Measurements from ENCODE around the gene GPC1. TPM values are rescaled to one million over a fixed set of nuclear protein-coding genes. Genes with fewer than 3 reads are reported as not detected.

GPC1 gene
- total RNA-seq, 4 donors from 2014 or later: 117 to 153 (median 144) TPM

- H3K27ac ChIP-seq: no peak overlapping the region
- peaks cover 0 to 42% (median 4%) of the 10 kb centered on the region in 4 donors for H3K9me3 ChIP-seq
- no peak for TF ChIP-seq EP300 (IDR thresholded peaks at IDR 0.05)
- TF ChIP-seq POLR2A (IDR thresholded peaks at IDR 0.05): no peak
- TF ChIP-seq CTCF (IDR thresholded peaks at IDR 0.05): no peak
- no peaks in the 10 kb centered on the region for H3K4me1 ChIP-seq
- H3K36me3 ChIP-seq: peaks cover 0 to 27% (median 0%) of the 10 kb centered on the region in 3 donors
- no peaks in the 10 kb centered on the region for H3K27me3 ChIP-seq
- WGBS, 2 donors: 93 to 95% methylated on average over 8 to 11 of the region's 11 CpGs
- H3K4me3 ChIP-seq: no peak overlapping the region
- DNase-seq (ENCODE audit: low spot score in 2 of 2): peak in 1 of 2 donors; percentile 5
Measured at GRCh38 chr2:240472078-240472790, 36.8 kb downstream of the GPC1 start.

- WGBS, 2 donors: 94 to 96% methylated on average over 4 of the region's 4 CpGs
- DNase-seq (ENCODE audit: low spot score in 2 of 2): no peak
- Histone ChIP-seq H3K27ac (no peak overlapping the region), H3K27me3 (no peaks in the 10 kb centered on the region), H3K36me3 (peaks cover 0 to 26% (median 0%) of the 10 kb centered on the region in 3 donors), H3K9me3 (peaks cover 0 to 44% (median 4%) of the 10 kb centered on the region in 4 donors), H3K4me3 (no peak overlapping the region), H3K4me1 (no peaks in the 10 kb centered on the region)
- no peak for TF ChIP-seq CTCF (IDR thresholded peaks at IDR 0.05)
- no peak for TF ChIP-seq POLR2A (IDR thresholded peaks at IDR 0.05)
- no peak for TF ChIP-seq EP300 (IDR thresholded peaks at IDR 0.05)
Measured at GRCh38 chr2:240473211-240473610, 37.7 kb downstream of the GPC1 start.

GRCh38 chr2:240477916-240478315 lies 42.5 kb downstream of the GPC1 start:
- Histone ChIP-seq H3K36me3 (peaks cover 0 to 56% (median 0%) of the 10 kb centered on the region in 3 donors), H3K4me1 (no peaks in the 10 kb centered on the region), H3K4me3 (no peak overlapping the region), H3K9me3 (peaks cover 0 to 38% (median 4%) of the 10 kb centered on the region in 4 donors), H3K27ac (no peak overlapping the region), H3K27me3 (no peaks in the 10 kb centered on the region)
- 86 to 93% methylated on average over 13 of the region's 13 CpGs for WGBS, 2 donors
- TF ChIP-seq EP300 (IDR thresholded peaks at IDR 0.05): no peak
- no peak for TF ChIP-seq POLR2A (IDR thresholded peaks at IDR 0.05)
- TF ChIP-seq CTCF (IDR thresholded peaks at IDR 0.05): no peak
- no peak for DNase-seq (ENCODE audit: low spot score in 2 of 2)

- Histone ChIP-seq H3K4me3 (no peak overlapping the region), H3K4me1 (no peaks in the 10 kb centered on the region), H3K27me3 (no peaks in the 10 kb centered on the region), H3K36me3 (peaks cover 0 to 56% (median 0%) of the 10 kb centered on the region in 3 donors), H3K27ac (no peak overlapping the region), H3K9me3 (peaks cover 0 to 32% (median 4%) of the 10 kb centered on the region in 4 donors)
- TF ChIP-seq POLR2A (IDR thresholded peaks at IDR 0.05): no peak
- TF ChIP-seq CTCF (IDR thresholded peaks at IDR 0.05): no peak
- no peak for TF ChIP-seq EP300 (IDR thresholded peaks at IDR 0.05)
- WGBS, 2 donors: 87 to 90% methylated on average over 19 to 21 of the region's 21 CpGs
- no peak for DNase-seq (ENCODE audit: low spot score in 2 of 2)
Measured at GRCh38 chr2:240478346-240479110, 43.1 kb downstream of the GPC1 start.

GRCh38 chr2:240479111-240479501 lies 43.6 kb downstream of the GPC1 start:
- no peak overlapping the region for H3K27ac ChIP-seq
- TF ChIP-seq EP300 (IDR thresholded peaks at IDR 0.05): no peak
- TF ChIP-seq CTCF (IDR thresholded peaks at IDR 0.05): no peak
- TF ChIP-seq POLR2A (IDR thresholded peaks at IDR 0.05): no peak
- H3K4me3 ChIP-seq: no peak overlapping the region
- H3K4me1 ChIP-seq: no peaks in the 10 kb centered on the region
- peaks cover 0 to 33% (median 4%) of the 10 kb centered on the region in 4 donors for H3K9me3 ChIP-seq
- peaks cover 0 to 56% (median 0%) of the 10 kb centered on the region in 3 donors for H3K36me3 ChIP-seq
- no peak for DNase-seq (ENCODE audit: low spot score in 2 of 2)
- H3K27me3 ChIP-seq: no peaks in the 10 kb centered on the region
- 79 to 91% methylated on average over 5 to 12 of the region's 12 CpGs for WGBS, 2 donors

Measured in tibial nerve (tissue), 4 donors.